CD4-positive, alpha-beta T cell treated with Interferon gamma for 1 hour (primary cell): ENCODE results near the gene CFAP68.
"Not testable (repeated sequence)": the region's sequence is repeated elsewhere in the genome, so short reads cannot be mapped to it uniquely, and the experiment has no call there.

Experiments
- DNase-seq: peaks from one replicate; pipeline ENCODE4 v3.0.0-alpha.2; 2020

The CFAP68 gene

DNA sequence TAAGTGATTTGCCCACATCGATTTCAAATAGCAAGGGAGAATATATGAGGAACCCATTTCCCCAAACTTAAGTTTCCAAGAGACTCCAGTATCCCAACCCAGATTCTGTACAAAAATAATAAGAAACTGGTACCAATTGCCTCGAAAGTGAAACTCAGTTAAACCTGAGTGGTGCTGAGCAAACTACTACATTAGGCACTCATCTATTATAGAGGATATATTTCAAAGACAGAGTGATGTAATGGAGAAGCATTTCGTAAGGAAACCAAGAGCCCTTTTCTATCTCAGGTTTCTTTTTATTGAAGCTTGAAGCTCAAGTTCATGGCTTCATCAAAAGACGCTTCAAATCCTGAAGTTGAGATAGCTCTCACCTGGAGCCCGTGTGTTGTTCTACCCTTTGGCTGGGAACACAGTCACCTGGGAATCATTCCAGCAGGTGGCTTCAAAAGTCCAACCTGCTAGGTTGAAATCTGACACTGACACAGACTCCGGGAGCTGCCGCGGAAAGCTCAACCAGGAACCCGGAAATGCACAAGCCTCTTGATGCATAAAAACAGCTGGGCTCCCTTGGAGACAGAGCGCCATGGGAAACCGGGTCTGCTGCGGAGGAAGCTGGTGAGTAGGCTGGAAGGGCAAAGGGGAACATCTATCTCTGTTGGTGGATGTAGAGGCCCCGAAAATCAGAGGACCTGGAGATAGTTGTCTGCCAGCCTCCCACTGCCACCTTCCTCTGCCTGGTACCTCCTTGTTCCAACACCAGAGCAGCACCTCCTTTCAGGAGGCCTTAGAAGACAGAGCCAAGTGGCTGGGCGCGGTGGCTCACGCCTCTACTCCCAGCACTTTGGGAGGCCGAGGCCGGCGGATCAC, 39.3 kb downstream of the CFAP68 start, which contains the start of gene C11orf52:
Gene C11orf52 (plus strand): TSS at position 524 of the 867 bp plus-strand sequence. CDS start 60 bp downstream, at position 584.
- no peak for DNase-seq

DNA sequence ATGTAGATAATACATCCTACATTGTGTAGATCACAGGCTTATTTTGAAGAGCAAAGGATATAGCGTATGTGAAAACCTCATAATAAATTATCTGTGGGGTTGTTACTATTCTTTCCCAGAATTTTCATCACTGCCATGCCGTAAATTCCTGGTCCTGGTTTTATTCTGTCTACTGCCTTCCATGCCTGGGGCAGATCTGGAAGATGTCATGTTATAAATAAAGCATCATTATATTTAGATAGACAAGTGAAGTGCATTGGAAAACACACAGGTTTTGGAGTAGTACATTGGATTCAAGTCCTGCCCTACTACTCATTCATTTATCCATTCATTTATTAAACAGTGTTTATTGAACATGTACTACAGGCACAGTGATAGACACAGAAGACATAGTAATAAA, 41.6 kb downstream of the CFAP68 start:
- DNase-seq = no peak

DNA sequence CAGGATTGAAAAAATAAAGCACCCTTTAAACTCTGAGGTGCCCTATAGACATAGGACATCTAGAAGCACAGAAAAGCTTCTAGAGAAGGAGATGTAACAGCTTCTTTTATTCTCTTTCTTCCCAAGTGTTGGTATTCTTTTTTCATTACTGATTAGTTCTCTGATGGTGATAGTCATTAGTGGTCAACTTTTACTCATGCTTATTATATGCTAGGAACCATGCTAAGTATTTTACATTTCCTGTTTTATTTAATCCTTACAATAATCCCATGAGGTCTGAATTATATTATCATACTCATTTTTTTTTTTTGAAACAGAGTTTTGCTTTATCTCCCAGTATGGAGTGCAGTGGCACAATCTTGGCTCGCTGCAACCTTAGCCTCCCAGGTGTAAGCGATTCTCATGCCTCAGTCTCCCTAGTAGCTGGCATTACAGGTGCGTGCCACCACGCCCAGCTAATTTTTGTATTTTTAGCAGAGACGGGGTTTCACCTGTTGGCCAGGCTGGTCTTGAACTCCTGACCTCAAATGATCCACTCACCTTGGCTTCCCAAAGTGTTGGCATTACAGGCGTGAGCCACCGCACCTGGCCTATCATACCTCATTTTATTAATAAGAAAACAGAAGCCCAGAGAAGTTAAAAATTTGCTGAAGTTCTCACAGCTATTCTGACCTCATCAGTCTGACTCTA, 42.3 kb downstream of the CFAP68 start:
- DNase-seq = no peak

DNA sequence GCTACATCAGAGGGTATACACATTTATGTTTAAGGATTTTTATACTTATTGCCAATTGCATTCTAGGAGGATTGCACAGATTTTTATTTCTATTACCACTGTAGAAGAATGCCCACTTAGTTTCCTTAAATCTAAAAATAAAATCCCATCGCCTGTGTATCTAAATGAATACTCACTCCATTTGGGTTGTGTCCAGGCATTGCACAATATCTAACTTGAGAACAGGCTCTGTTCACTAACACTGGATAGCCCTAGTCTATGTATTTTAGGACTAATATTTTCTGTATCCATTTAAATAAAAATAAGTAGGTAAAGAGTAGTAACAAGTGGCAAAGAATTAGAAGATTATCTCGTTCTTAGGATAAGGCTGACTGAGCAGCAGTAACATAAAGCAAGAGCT, 43.5 kb downstream of the CFAP68 start:
- no peak for DNase-seq

DNA sequence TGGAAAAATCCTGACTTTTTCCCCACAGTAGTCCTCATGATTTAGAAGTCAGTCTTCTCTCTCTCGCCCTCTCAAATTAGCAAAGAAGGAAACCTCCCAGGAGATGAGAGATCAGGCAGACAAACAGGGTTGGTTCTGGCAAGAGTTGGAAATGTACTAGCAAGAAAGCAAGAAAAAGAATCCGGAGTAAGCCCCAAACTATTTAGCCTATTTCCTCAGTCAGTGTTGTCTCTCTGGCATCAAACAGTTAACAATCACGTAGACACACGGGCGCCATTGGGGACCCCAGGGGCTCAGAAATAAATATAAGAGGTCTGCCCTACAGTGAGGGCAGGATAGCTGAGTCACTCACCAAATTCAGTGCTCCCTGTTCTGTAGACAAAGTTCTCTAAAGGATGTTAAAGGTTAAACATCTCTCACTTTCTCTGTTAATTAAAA, 44.0 kb downstream of the CFAP68 start:
- DNase-seq = no peak

DNA sequence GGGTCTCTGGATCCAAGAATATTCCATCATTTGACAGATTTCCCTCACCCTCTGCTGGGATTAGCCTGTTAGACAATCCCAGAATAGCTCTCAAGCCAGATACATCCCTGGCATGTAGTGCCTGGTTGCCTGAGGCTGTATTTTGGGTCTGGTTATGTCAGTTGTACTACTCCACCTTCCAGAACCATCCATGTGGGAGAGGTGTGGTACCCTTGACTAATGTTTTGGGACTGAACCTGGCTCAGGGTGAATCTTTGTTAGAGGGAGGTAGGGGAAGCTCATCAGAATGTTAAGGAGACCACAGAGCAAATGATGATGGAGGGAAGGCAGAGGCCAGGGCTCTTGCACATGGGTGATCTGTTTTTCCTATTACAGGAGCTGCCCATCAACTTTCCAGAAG, 44.6 kb downstream of the CFAP68 start:
- no peak for DNase-seq

DNA sequence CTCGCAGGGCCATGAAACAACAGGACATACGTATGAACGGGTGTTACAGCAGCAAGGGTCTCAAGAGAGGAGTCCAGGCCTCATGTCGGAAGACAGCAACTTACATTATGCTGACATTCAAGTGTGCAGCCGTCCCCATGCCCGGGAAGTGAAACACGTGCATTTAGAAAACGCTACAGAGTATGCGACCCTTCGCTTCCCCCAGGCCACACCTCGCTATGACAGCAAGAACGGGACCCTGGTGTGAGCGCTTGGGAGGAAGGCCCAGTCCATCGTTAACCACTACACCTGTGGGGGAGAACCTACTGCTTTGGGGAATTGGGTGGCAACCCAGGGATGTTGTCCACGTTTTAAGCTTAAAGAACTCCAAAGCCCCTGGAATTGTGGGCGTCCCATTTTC, 46.6 kb downstream of the CFAP68 start:
- DNase-seq = no peak

DNA sequence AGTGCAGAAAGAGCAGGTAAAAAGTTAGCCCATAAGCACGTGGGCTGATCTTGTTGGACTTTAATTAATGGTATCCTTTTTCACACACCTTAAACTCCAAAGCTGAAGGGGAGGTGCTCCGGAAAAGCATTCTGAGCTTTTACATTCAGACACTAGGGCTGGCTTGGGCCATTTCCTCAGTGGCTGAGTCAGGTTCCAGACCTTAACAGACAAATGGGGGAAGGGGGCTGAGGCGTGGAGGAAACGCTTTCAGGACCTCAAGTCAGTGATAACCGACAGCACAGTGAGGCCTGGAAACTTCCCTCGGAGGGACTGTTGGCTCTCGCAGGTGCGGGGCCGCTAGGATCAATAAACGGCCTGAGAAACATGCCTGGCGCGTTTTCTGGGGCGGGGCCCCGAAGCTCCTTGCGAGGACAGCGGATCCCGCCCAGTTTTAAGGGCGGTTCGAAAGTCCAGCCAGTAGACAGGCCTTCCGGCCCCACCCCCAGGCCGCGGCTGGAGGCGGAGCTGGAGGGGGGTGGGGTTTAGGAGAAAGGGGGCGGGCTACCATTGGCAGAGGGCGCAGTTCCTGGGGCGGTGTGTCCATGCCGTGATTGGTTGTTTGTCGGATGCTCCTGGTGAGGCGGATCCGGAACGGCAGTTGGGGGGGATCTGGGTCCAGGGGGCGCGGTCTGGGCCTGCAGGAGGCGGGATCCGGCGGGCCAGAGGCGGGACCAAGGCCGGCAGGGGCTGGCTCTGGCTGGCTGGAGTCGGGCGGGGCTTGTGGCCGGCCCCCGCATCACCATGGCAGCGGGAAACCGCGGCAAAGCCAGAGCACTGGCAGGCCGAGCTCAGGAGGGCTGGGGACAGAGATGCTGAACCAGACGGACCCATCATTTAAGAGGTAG, 47.4 kb downstream of the CFAP68 start:
- peak; percentile 97 for DNase-seq

DNA sequence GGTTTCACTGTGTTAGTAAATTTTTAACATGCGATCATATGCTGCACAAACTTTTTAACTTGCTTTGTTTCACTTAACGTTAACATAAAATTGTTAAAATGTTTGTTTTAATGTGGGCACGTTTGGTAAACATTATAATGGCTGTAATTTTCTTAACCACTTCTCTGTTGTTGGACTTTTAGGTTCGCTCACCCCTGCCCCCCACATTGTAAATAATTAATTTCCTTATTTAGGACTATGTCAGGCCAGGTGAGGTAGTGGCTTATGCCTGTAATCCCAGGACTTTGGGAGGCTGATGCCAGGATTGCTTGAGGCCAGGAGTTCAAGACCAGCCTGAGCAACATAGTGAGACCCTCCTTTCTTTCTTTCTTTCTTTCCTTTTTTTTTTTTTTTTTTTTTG, 51.1 kb downstream of the CFAP68 start:
- DNase-seq = no peak

DNA sequence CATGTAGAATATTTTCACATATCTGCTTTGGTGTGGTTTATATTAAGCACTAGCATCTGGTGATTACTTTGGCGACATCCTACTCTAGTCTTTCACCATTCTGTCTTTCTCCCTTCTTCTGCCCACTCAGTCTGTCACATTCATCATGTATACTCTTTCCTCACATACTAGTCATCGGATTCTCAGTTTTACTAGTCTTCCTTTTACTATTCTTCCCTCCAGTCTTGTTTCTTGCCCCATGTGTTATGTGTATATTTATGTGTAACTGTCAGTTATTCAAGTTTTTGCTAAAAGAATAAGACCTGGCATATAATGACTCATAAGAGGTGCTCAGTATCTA, 53.2 kb downstream of the CFAP68 start:
- no peak for DNase-seq

DNA sequence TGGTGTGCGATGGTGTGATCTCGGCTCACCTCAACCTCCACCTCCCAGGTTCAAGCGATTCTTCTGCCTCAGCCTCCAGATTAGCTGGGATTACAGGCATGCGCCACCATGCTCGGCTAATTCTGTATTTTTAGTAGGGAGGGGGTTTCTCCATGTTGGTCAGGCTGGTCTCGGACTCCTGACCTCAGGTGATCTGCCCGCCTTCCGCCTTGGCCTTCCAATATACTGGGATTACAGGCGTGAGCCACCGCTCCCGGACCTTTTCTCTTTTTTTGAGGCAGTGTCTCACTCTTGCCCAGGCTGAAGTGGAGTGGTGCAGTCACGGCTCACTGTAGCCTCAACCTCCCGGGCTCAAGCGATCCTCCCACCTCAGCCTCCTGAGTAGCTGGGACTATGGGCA, 53.8 kb downstream of the CFAP68 start:
- DNase-seq = not testable (repeated sequence)

DNA sequence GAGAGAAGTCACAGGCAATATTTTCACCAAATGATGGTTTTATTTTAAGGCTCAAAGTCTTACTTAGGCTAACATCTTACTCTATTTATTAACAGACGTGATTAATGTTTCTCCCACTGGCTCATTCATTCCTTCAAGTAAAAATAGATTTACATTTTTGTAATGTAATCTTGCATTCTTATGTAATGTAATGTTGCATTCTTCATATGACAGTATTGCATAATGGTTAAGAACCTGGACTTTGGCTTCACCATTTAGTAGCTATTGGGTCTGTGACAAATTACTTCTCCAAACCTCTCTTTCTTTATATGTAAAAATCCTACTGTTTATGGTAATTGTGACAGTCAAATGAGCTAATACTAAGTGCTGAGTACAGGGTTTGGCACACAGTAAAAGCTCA, 54.5 kb downstream of the CFAP68 start:
- no peak for DNase-seq

DNA sequence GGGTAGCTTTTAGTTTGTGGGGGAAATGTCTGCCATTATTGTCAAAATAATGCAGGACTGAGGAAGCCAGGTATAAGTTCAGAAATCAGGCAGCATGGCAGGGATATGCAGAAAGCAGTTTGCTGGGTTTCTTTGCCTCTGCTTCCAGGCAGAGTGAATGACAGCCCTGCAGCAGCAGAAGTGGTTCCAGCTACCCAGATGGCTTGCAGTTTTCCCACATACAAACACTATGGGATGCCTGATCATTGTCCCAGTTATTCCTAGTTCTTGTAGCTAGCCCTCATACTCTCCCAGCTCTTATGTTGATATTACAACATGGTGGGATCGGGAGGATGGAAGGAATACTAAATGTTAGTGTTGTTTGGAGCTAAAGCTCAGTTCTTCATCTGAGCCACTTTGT, 55.0 kb downstream of the CFAP68 start:
- no peak for DNase-seq
